Astrocyte (in vitro differentiated cells and primary cell): Measurements from ENCODE around the gene MFSD6. TPM values are rescaled to one million over a fixed set of nuclear protein-coding genes. Genes with fewer than 3 reads are reported as not detected.

Experiments
- DNase-seq: peaks from one replicate; pipeline ENCODE4 v3.0.0-alpha.2; 2010; ENCODE audit warnings: low read depth
- FAIRE-seq: peaks from 2 replicates; lab custom pipeline; 2011; peaks lifted over from hg19 to GRCh38; lab: Jason Lieb, UNC
- H2AFZ ChIP-seq: 2 replicates; pipeline ENCODE4 v1.6.0; 2012; ENCODE audit warnings: low read depth, low read length, inconsistent platforms
- H3K27ac ChIP-seq: 2 replicates; pipeline ENCODE4 v1.5.1; 2011; ENCODE audit warnings: low read depth, low read length, inconsistent platforms
- H3K27me3 ChIP-seq: 2 replicates; pipeline ENCODE4 v1.6.0; 2011; ENCODE audit warnings: low read length, inconsistent platforms; ENCODE audit not compliant: insufficient read depth
- H3K36me3 ChIP-seq: 2 replicates; pipeline ENCODE4 v1.5.1; 2011; ENCODE audit warnings: low read length, inconsistent platforms; ENCODE audit not compliant: insufficient read depth
- H3K4me1 ChIP-seq: 2 replicates; pipeline ENCODE4 v1.5.1; 2011; ENCODE audit warnings: low read length, inconsistent platforms; ENCODE audit not compliant: insufficient read depth
- H3K4me2 ChIP-seq: 2 replicates; pipeline ENCODE4 v1.6.0; 2012; ENCODE audit warnings: low read length, inconsistent platforms
- H3K4me3 ChIP-seq: 2 replicates; pipeline ENCODE4 v1.5.1; 2011; ENCODE audit warnings: low read depth, mild to moderate bottlenecking, low read length, inconsistent platforms; ENCODE audit not compliant: insufficient read depth
- H3K79me2 ChIP-seq: 2 replicates; pipeline ENCODE4 v1.6.0; 2012; ENCODE audit warnings: mild to moderate bottlenecking, low read length, inconsistent platforms; ENCODE audit not compliant: insufficient read depth
- H3K9ac ChIP-seq: 2 replicates; pipeline ENCODE4 v1.6.0; 2012; ENCODE audit warnings: mild to moderate bottlenecking, low read length, inconsistent platforms
- H3K9me3 ChIP-seq: 2 replicates; pipeline ENCODE4 v1.5.1; 2012; ENCODE audit warnings: low read depth, mild to moderate bottlenecking, low read length, inconsistent platforms; ENCODE audit not compliant: insufficient read depth
- H4K20me1 ChIP-seq: 2 replicates; pipeline ENCODE4 v1.6.0; 2012; ENCODE audit warnings: low read length, inconsistent platforms; ENCODE audit not compliant: insufficient read depth
- H3K27ac Mint-ChIP-seq: one replicate; pipeline ENCODE4 v1.8.0; 2021; ENCODE audit warnings: mild to moderate bottlenecking, mixed read lengths; ENCODE audit not compliant: unreplicated experiment
- H3K27me3 Mint-ChIP-seq: one replicate; pipeline ENCODE4 v1.8.0; 2021; ENCODE audit warnings: low read depth, mixed read lengths; ENCODE audit not compliant: unreplicated experiment
- H3K36me3 Mint-ChIP-seq: one replicate; pipeline ENCODE4 v1.8.0; 2021; ENCODE audit warnings: low read depth, mixed read lengths; ENCODE audit not compliant: unreplicated experiment
- H3K4me1 Mint-ChIP-seq: one replicate; pipeline ENCODE4 v1.8.0; 2021; ENCODE audit warnings: low read depth, mixed read lengths; ENCODE audit not compliant: unreplicated experiment
- H3K4me3 Mint-ChIP-seq: one replicate; pipeline ENCODE4 v1.8.0; 2021; ENCODE audit warnings: mild to moderate bottlenecking, moderate library complexity, mixed read lengths; ENCODE audit not compliant: unreplicated experiment
- H3K9me3 Mint-ChIP-seq: one replicate; pipeline ENCODE4 v1.8.0; 2021; ENCODE audit warnings: mild to moderate bottlenecking, mixed read lengths; ENCODE audit not compliant: unreplicated experiment
- CTCF ChIP-seq: IDR thresholded peaks from 2 replicates; pipeline ENCODE4 v1.5.1; 2011; ENCODE audit warnings: low read depth, mild to moderate bottlenecking, inconsistent platforms, low read length, moderate library complexity; ENCODE audit not compliant: insufficient read depth
- EZH2 ChIP-seq: IDR thresholded peaks from 2 replicates; pipeline ENCODE4 v1.6.1; 2012; ENCODE audit warnings: mild to moderate bottlenecking, low read length, inconsistent platforms; ENCODE audit not compliant: insufficient read depth
- total RNA-seq: library from RNA; stranded (reverse); gene quantifications from 2 replicates; pipeline ENCODE4 v1.2.1, GENCODE V29; 2021

Gene MFSD6
- total RNA-seq, 1 donor from 2014 or later, result 2.7 TPM

GRCh38 chr2:190410166-190410565 lies 2.0 kb downstream of the MFSD6 start:
- no peak overlapping the region for H3K27ac Mint-ChIP-seq
- TF ChIP-seq EZH2 (no peak), CTCF (no peak)
- H3K36me3 Mint-ChIP-seq, result no peaks in the 10 kb centered on the region
- H3K9me3 ChIP-seq, result no peaks in the 10 kb centered on the region
- no peak overlapping the region for H3K9ac ChIP-seq
- FAIRE-seq (no peak), DNase-seq (no peak)
- H3K36me3 ChIP-seq, result no peaks in the 10 kb centered on the region
- H3K4me3 ChIP-seq, result no peak overlapping the region
- H3K4me2 ChIP-seq, result no peak overlapping the region
- no peak overlapping the region for H2AFZ ChIP-seq
- no peak overlapping the region for H3K4me3 Mint-ChIP-seq
- H3K27me3 Mint-ChIP-seq, result peaks cover 15% of the 10 kb centered on the region
- H3K9me3 Mint-ChIP-seq, result no peaks in the 10 kb centered on the region
- peaks cover 25% of the 10 kb centered on the region for H3K27me3 ChIP-seq
- no peak overlapping the region for H3K27ac ChIP-seq
- no peaks in the 10 kb centered on the region for H3K79me2 ChIP-seq
- peaks cover 3% of the 10 kb centered on the region for H3K4me1 Mint-ChIP-seq
- H4K20me1 ChIP-seq, result no peaks in the 10 kb centered on the region
- peaks cover 7% of the 10 kb centered on the region for H3K4me1 ChIP-seq

- H4K20me1 ChIP-seq, result no peaks in the 10 kb centered on the region
- Mint-ChIP-seq H3K9me3 (no peaks in the 10 kb centered on the region), H3K36me3 (no peaks in the 10 kb centered on the region), H3K27ac (no peak overlapping the region), H3K4me3 (no peak overlapping the region), H3K4me1 (peaks cover 3% of the 10 kb centered on the region), H3K27me3 (peaks cover 15% of the 10 kb centered on the region)
- no peak overlapping the region for H3K4me3 ChIP-seq
- H3K27ac ChIP-seq, result no peak overlapping the region
- no peak overlapping the region for H3K4me2 ChIP-seq
- no peaks in the 10 kb centered on the region for H3K36me3 ChIP-seq
- H3K79me2 ChIP-seq, result no peaks in the 10 kb centered on the region
- H3K9ac ChIP-seq, result no peak overlapping the region
- no peak for FAIRE-seq
- no peak for DNase-seq
- no peaks in the 10 kb centered on the region for H3K4me1 ChIP-seq
- no peak for TF ChIP-seq CTCF
- TF ChIP-seq EZH2, result no peak
- H3K9me3 ChIP-seq, result no peaks in the 10 kb centered on the region
- peaks cover 10% of the 10 kb centered on the region for H3K27me3 ChIP-seq
- no peak overlapping the region for H2AFZ ChIP-seq
Observed at GRCh38 chr2:190412966-190413365, 4.8 kb downstream of the MFSD6 start.

GRCh38 chr2:190413421-190413820 lies 5.3 kb downstream of the MFSD6 start:
- Histone ChIP-seq H3K4me2 (no peak overlapping the region), H3K36me3 (no peaks in the 10 kb centered on the region), H3K27me3 (peaks cover 10% of the 10 kb centered on the region), H4K20me1 (no peaks in the 10 kb centered on the region), H3K9ac (no peak overlapping the region), H3K4me1 (no peaks in the 10 kb centered on the region), H2AFZ (no peak overlapping the region), H3K9me3 (no peaks in the 10 kb centered on the region), H3K79me2 (no peaks in the 10 kb centered on the region), H3K4me3 (no peak overlapping the region), H3K27ac (no peak overlapping the region)
- Mint-ChIP-seq H3K27me3 (peaks cover 15% of the 10 kb centered on the region), H3K36me3 (no peaks in the 10 kb centered on the region), H3K4me1 (peaks cover 3% of the 10 kb centered on the region), H3K9me3 (no peaks in the 10 kb centered on the region), H3K4me3 (no peak overlapping the region), H3K27ac (no peak overlapping the region)
- TF ChIP-seq EZH2 (no peak), CTCF (no peak)
- no peak for DNase-seq
- no peak for FAIRE-seq
